ENCODE data around the gene HRCT1.
"Not testable (repeated sequence)": the region's sequence is repeated elsewhere in the genome, so short reads cannot be mapped to it uniquely, and the experiment has no call there.

Gene HRCT1

DNA sequence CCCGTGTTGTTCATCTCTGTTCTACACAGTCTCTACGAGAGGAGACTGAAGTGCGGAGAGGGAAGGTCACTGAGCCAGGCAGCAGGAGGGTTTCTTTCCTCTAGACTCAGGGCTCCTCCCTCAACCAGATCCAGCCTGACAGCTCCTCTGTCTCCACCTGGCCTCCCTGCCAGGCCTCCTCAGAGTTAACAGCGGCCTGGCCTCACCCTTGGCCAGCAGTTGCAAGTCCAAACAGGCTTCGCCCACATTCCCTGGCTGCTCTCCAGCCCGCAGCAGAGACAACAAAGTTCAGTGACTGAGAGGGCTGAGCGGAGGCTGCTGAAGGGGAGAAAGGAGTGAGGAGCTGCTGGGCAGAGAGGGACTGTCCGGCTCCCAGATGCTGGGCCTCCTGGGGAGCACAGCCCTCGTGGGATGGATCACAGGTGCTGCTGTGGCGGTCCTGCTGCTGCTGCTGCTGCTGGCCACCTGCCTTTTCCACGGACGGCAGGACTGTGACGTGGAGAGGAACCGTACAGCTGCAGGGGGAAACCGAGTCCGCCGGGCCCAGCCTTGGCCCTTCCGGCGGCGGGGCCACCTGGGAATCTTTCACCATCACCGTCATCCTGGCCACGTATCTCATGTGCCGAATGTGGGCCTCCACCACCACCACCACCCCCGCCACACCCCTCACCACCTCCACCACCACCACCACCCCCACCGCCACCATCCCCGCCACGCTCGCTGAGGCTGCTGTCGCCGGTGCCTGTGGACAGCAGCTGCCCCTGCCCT is at the start of gene HRCT1:
Gene HRCT1, plus strand, starts transcription at position 291 of the 768 bp plus-strand sequence. Its CDS starts 86 bp downstream, at position 377.
- no peak for DNase-seq

DNA sequence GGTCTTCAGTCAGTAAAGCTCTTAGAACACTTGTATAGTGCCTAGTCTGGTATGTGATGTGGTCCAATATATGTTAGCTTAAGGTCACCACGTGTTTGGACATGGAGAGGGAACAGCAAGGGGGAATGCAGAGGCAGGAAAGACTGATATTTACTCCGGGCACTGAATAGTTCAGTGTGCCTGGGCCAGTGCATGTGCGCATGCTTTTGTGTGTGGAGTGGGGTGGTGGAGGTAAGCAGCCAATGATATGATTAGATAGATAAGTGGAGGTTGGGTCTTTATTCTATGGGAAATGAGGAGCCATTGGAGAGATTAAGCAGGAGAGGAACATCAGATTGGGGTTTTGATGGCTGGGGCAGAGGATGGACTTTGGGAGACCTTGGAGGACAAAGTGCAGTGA is 49.8 kb upstream of the HRCT1 start:
- no peak for DNase-seq

DNA sequence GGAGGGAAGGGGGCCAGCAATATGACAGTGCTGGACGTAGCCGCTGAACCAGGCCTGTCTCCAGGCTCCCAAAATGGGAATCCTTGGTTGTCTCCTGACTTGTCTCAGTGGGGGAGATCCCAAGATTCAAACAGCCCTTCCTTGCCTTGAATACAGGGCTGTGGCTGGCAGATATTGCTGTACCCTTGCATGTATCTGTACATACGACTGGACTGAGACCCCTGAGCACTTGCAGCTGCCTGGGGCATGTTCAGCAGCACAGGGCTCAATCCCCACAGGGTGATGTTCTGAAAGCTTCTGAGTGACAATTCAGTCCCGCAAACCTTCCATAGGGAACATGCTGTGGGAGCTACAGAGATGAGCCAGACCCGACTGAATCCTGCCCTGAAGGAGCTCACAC is 49.1 kb upstream of the HRCT1 start:
- no peak for DNase-seq

DNA sequence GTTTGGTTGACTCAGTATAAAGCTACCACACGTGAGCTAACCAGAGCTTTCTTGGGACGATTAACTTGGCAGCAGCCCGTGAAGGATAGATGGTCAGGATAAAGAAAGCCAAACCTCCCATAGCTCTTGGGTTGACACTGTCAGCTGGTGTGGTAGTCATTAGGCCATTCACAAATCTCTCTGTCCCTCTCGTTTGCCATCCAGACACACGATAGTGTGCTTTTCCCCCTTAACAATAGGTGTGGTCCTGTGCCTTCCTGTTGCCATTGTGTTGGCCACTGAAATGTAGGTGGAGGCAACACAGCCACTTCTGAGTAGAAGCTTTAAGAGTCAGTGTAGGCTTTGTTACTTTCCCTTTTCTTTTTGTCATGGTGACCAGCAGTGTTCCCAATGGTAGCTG is 47.5 kb upstream of the HRCT1 start:
- DNase-seq = no peak

DNA sequence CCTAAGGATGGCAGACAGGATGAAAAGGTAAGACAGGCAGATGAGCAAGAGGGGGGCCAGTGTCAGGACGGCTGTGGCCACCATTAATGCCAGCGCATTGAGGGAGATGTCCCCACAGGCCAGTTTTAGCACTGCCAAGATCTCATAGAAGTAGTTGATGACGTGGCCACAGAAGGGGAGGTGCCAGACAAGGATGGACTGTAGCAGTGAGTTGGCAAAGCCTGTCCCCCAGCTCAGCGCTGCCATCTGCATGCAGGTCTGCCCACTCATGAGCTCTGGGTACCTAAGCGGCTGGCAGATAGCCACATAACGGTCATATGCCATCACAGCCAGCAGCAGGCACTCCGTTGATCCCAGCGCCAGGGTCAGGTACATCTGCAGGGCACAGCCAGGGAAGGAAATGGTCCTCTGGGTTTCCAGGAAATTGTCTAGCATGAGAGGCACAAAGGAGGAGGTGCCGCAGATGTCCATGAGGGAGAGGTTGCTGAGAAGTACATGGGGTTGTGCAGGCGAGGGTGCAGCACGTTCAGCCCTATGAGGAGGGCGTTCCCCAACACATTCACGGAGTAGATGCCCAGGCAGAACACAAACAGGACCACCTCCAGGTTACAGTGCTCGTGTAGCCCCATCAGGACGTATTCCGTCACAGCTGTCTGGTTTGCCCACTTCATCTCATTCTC is 46.6 kb upstream of the HRCT1 start:
- no peak for DNase-seq

DNA sequence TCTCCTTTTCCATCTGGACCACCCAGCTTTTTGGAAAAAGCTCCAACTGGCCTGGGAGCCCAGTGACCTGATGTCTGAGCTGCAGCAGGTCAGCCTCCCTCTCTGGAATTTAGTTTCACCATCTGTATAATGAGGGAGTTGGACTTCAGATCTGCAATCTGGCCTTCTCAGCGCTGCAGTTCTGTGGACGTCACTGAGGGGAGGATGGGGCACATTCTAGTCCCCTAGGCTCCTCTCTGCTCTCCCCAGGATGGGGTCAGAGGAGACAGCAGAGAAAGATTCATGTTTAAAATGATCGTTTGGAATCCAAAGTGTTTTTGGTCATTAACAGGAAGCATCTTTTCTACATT is 46.0 kb upstream of the HRCT1 start:
- DNase-seq = no peak

DNA sequence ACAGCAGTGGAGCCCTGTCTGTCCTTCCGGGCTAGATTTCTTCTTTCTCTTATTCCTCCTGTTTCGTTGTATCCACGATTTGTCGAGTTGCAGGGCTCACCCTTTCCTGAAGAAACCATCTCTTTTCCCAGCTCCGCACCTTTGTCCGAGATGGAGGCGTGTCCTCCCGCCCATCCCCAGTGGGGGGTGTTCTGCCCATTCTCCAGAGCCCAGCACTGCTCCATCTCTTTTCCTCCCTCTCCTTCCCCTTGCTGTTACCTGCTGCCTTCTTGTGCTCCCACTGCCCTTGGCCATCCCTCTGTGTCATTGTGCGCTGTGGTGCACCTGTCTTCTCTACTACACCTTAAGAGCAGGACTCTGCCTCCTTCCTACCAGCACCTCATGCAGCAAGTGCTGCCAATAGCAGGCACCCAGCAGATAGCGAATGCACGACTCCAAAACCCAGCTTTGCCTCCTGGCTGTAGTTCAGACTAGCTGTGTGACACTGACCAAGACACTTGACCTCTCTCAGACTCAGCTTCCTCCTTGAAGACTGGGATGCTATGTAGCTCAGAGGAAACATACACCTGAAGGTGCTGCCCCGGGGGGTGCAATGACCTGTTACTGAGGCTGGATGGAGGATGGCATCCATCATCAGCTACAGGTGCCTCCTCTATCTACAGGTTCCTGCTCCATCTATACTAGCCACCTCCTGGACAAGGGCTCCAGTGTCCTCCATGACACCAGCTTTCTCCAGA is 44.7 kb upstream of the HRCT1 start:
- no peak for DNase-seq

DNA sequence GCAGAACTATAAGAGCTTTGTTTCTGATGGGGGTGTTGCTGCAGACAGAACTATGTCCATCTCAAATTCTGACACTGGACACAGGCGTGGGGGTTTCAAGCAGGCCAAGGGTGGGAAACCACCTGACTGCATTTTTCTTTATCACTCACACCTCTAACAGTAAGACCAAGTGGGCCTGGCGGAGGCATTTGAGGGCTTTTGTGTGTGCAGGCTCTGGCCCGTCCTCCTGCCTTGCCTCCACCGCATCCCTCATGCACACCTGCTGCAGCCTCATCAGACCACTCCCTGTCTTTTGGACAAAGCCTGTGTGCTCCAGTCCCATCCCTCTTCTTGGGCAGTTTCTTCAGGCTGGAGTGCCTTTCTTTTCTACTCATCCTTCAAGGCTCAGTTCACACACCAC is 43.7 kb upstream of the HRCT1 start:
- no peak for DNase-seq

DNA sequence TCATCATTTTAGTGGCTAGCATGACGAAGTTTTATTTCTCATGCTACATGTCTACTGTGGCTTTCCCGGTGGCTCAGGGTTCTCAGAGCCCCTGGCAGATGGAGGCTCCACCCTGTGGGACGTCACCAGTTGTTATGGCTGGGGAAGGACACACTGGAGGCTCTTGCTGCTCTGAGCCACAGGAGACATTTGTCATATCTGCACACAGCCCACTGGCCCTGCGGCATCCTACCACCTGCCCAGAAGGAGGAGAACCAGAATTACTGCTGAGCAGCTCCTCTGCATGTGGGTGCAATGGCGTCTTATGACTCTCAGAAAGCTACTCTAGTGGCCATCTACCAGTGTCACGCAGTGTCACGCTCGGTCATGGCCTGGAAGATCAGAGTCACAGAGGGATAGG is 42.4 kb upstream of the HRCT1 start:
- DNase-seq = no peak

DNA sequence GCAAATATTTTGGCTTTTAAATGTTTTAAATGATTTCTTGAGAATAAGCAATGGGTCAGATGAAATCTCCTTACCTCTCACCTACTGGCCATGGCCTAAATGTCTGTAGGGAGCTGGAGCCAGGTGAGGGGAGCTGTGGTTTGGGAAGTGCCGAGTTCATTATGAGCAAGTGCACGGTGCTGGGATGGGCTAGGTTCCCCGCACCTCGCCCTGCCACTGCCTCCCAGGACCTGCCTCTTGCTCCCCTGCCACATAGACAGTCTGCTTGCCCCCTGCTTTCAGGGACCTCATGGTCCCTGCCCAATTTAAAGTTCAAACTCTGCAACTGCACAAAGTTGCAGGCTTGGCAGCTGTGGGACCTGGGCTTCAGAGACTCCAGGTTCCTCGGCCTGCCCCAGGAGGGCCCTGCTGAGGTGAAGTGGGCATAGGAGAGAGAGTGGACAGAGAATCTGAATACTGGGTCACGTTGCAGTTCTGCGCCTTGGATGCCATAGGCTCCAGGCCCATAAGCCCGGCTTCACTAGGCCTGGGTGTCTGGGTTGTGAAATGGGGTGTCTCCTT is 41.2 kb upstream of the HRCT1 start:
- no peak for DNase-seq

DNA sequence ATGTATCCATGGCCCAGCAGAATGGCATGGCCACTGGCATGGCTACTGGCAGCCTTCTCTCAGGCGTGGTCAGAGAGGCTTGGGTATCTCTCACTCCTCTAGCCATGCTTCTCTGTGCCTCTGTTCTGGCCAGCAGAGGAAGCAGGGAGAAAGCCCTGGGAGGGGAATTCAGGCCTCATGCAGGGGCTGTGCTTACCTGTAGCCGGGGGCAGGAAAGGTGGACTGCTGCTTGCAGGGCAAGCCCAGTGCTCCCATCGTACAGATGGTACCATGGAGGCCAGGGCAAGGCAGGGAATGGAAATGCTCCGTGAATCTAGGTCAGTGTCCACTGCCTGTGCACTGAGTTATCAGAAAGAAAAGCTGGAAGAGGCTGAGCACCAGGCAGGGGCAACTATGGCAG is 38.5 kb upstream of the HRCT1 start:
- no peak for DNase-seq

DNA sequence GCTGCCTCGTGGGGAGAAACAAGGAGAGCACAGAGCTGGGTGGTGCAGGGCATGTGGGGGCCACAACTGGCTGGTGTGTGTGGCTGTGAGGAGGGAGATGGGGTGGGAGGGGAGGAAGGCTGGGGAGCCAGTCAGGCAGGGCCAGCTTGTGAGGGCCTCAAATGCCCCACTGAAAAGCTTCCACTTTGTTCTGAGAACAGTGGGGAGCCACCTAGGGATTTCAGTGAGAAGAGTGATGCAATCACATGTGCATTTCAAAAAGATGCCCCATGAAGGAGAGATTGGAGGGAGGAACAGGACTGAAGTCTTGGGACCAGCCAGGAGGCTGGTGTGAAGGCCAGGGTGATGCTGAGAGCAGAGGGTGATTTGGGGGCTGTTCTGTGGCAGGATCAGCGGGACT is 37.1 kb upstream of the HRCT1 start:
- DNase-seq = no peak

DNA sequence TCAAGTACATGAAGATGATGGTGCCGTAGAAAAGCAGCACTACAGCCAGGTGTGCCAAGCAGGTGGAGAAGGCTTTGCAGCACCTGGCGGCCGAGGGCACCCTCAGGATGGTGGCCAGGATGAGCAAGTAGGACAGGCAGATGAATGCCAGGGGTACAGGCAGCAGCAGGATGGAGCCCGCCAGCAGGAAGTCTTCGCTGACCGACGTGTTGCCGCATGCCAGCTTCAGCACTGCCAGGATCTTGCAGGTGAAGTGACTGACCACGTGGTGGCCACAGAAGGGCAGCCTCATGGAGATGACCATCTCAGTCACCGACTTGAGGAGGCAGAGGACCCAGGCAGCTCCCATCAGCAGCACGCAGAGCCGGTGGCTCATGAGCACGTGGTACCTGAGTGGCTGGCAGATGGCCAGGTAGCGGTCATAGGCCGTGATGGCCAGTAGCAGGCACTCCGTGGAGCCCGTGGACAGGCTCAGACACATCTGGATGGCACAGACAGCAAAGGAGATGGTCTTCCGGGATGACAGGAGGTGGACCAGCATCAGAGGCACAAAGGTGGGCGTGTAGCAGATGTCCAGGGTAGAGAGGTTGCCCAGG is 36.3 kb upstream of the HRCT1 start:
- no peak for DNase-seq

DNA sequence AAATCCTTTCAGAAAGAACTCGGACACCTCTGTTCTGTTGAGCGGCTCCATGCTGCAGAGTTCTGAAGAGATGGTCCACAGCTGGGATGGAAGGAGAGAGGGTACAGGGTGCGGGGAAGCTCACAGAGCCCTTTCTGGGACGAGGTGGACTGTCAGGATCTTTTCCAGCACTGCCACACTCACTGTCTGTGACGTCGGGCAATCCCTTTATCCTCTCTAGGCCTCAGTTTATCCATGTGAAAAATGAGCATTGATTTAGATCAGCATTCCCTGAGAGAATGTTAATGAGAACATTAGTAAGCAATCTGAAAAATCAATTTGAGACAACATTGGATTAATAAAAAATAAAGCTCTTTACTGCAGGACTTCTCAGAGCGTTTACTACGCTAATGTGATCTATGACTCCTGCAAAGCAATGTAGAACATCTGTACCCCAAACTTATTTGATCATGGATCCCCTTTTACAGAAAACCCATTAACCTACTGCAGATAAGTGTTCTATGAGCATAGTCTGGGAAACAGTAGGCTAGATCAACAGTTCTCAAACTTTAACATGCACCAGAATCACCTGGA is 35.6 kb upstream of the HRCT1 start, which contains the start of gene OR13J1:
Gene OR13J1, minus strand, starts transcription at position 51 of the 573 bp plus-strand sequence. Its CDS starts 0 bp downstream, at position 51.
- DNase-seq = no peak

DNA sequence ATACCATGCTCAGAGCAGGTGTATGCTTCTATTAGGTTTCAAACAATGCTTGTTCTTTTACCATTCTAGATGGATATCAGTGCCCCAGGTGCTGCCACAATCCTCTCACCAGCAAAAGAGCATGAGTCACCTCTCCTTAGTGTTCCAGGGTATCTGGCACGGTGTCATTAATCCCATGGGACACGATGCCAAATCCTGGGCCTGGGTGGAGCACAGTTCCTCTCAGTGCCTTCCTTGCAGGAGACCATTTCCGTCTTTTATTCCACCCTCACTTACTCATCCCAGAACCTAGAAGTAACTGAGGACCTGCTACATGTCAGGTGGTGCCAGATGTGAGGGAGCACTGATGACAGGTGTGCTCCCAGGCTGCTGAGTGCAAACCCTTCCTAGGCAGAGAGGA is 34.5 kb upstream of the HRCT1 start:
- no peak for DNase-seq

DNA sequence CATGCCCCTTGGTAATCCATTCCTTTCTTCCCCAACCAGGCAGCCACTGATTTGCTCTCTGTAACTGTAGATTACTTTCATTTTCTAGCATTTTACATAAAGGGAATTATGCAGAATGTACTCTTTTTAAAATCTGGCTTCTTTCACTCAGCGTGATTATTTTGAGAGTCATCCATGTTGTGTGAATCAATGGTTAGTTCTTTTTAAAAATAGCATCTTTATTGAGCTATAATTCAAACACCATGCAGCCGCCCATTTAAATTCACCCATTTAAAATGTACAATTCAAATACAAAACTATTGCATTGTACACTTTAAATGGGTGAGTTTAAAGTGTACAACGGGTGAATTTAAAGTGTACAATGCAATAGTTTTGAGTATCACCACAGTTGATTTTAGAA is 33.5 kb upstream of the HRCT1 start:
- DNase-seq = no peak

DNA sequence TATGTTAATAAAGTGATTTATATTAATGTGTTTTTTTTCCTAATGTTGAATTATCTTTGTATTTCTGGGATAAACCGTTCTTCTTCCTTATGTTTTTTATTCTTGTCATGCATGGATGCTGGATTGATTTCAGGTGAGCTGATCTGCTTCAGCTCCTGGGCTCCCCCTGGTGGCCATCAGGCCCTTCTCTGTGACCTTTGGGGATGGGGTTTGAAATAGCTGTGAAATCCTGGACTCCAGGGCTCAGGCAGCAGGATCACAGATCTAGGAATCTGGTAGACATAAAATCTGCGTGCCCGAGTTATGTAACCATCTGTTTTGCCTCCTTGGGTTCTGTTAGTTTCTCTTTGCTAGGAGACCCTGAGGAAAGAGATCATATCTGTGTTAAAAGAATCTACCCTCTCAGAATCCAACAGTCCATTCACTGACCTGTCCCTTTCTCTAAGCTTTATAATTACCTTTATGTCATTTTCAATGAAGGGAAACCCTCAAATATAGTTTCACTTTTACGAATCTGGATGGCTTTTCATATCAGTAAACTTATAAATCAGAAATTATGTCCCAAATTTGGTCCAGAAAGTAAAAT is 23.6 kb upstream of the HRCT1 start:
- DNase-seq = peak; percentile 73

DNA sequence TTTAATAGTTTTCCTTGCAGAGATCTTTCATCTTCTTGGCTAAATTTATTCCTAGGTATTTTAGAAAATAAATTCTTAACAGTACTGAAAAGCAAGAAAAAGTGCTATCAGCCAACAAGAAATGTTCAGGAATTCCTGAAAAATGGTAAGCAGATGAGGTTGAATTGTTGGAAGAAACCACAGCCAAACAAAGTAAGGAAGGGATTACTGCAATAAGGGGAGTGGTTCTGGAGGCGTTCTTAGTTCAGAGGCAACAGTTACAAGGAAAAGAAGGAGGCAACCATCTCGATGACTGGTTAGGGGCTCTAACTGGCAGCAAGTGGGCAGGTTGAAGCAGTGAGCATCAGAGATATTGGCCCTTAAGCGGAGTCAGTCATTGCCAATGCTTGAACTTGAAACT is 23.0 kb upstream of the HRCT1 start:
- DNase-seq = no peak

DNA sequence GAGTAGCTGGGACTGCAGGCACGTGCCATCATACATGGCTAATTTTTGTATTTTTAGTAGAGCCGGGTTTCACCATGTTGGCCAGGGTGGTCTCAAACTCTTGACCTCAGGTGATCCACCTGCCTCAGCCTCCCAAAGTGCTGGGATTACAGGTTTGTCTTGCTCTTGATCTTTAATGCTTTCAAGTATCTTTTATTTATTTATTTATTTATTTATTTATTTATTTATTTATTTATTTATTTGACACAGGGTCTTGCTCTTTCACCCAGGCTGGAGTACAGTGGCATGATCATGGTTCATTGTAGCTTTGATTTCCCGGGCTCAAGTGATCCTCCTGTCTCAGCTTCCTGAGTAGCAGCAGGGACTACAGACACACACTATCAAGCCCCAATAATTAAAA is 21.1 kb upstream of the HRCT1 start:
- DNase-seq = not testable (repeated sequence)

DNA sequence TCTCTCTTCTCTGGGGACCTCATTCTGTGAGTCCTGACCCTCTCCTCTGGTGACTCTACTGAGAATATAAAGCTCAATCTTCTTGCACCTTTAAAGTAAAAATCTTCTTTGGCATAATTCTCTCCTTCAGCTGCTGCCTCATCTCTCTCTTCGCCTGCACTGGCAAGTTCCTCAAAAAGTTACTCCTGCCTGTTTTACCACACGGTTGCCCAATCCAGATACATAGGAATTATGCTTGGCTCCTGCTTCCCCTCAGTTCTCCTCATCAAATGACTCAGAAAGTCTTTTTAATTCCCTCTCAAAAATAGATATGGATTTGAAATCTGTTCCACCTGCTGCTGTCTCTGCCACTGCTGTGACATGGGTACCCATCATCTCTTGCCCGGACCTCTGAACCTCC is 14.4 kb upstream of the HRCT1 start:
- DNase-seq = no peak

DNA sequence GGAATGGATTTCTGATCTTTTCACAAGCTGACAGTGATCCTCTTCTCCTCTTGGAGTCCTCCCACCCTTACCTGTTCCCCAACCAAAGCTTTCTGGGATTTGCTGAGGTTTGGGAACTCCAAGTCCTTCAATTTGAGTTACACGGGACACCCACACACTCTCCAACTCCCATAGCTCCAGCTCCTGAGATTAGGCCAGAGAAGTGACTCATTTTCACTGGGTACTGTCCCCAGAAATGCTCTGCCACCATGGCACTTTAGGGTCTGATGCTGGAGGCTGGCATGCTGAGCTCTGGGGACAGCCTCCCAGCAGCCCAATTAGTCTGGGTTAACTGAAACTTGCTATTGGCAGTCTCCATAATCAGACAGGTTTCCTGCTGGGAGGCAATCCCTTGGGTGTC is 14.0 kb upstream of the HRCT1 start:
- no peak for DNase-seq

DNA sequence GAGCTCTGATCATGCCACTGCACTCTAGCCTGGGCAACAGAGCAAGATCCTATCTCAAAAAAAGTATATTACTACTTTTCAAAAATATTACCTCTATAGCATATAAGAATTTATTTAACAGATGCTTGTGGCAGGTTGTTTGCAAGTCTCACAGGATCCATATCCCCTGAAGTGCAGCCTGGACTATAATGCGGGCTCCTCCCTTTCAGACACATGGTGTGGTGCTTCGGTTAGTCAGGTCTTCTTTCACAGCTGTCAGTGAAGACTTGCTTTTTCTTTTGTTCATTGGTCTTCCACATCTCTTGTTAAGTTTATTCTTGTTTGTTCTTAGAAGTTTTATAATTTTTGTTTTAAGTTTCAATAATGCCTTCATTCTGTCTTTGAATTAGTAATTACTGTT is 9.4 kb upstream of the HRCT1 start:
- DNase-seq = no peak
